Limb (tissue), 2 donors: ENCODE measurements around the gene PRR5L.
"Not testable (repeated sequence)": the region's sequence is repeated elsewhere in the genome, so short reads cannot be mapped to it uniquely, and the experiment has no call there.

Experiments
- DNase-seq, 2 donors: peaks; one replicate each; pipeline ENCODE4 v3.0.0-alpha.2; 2016; ENCODE audit errors: extremely low spot score in 2 of 2

Gene PRR5L

DNA sequence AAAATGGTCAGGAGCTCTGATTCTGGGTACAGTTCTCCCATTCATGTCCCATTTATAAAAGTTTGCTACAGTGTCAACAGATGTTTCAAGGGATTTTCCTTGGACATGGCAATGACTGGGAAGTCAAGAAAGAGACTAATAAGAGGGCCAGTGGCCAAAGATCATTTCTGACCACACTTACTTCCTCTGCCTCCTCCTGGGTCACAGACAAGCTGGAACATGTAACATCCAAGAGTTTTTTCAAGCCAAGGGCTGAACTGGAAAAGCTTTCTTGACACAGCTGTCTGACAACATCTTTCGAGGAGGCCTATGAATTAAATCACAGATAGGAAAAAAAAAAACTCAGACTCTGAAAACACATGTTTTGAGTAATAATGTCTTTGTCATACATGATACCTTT lies 15.6 kb upstream of the PRR5L start:
- no peak for DNase-seq

DNA sequence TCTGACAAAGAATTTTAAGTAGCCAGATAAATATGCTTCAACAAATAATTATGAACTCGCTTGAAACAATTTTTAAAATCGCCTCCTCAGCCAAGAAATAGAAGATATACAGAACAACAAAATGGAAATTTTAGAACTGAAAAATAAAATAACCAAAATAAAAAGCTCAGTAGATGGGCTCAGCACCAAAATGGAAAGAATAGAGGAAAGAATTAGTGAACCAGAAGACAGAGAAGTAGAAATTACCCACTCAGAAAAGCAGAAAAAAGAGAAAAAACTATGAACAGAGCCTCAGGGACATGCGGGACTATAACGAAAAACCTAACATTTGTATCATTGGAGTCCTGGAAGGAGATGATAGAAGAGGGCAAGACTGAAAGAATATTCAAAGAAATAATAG lies 14.2 kb upstream of the PRR5L start:
- no peak for DNase-seq

DNA sequence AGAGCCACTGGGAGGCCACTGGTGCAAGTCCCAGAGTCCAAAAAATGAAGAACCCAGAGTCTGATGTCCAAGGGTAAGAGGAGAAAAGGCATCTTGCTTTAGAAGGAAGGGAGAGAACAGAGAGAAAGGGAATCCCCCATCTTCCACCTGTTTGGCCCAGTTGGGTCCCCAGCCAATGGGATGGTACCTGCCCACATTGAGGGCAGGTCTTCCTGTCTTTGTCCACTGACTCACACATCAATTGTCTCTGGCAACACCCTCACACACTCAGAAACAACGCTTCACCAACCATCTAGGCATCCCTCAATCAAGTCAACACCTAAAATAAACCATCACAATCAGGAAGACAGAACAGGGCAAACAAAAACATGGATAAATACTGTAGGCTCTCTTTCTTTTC lies 13.2 kb upstream of the PRR5L start:
- DNase-seq: no peak

DNA sequence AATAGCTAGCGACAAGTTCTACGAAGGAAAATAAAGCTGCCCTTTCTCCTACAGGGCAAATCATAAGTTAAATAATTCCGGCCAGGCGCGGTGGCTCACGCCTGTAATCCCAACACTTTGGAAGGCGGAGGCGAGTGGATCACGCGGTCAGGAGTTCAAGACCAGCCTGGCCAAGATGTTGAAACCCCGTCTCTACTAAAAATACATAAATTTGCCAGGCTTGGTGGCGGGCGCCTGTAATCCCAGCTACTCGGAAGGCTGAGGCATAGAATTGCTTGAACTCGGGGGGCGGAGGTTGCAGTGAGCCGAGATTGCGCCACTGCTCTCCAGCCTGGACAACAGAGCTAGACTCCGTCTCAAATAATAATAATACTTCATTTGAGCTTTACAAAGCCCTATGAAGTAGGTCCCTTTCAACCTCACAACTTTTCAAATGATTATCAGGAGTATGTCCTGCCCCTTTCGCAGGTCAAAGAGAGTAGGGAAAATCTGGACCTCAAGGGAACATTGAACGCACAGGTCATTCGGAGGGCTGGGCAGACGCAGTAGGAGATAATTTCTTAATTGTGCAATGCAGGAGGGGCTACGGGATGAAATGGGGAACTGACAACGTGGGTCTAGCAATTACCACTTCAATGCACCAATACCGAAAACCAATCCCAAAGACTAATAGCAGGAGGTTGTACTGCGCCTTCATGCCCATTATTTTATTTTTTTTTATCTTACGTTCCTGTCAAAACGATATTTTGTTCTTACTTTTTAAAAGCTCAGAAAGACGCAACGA lies 7.5 kb upstream of the PRR5L start:
- DNase-seq: no peak

DNA sequence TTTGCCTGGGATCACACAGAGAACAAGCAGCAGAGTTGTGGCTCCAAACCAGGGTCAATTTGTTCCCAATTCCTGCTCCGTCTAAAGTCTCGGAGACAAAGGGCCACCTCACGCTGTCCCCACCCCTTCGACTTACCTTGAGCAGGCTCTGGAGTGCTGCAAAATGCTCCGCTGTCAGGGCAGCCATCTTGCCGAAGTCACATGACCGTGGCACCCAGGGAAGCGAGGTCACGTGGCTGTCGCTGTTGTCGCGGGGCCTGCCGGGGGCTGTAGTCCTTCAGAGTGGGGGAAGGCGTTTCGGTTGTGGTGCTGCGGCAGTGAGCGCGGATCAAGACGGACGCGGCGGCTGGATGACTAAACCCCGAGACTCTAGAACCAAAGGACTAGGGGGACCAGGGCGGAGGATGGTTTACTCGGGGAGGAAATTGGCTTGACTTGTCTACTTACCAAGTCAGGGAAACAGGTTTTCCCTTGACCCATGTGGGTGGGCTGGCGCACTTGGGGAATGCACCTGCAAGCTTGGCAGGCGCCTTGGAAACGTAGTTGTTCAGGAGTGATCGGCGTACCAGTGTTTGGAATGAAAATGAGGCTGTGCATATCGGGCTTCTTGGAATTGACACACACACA lies 6.7 kb upstream of the PRR5L start, which contains the start of gene COMMD9:
COMMD9 (minus strand) TSS at position 199 of the 627 bp plus-strand sequence; CDS start at position 187, 12 bp downstream.
- DNase-seq: peak; percentile 94

DNA sequence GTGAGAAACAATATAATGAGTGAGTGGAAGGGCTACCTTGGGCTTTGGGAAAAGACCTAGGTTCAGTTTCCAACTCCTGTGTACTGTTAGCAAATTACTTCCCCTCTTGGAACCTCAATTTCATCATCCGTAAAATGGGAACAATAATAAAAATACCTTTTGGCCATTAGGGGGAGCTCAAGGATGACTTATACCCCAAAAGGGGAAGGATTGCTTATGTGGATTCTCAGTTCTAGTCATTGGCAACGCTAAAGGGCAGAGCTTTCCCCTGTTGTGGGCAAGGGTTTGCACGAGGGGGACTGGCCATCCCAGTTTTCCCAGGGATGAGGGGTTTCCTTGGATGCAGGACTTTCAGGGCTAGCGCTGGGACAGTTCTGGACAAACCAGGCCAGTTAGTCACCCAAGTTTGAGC lies 3.8 kb upstream of the PRR5L start:
- DNase-seq: peak in 1 of 2 donors; percentile 8

DNA sequence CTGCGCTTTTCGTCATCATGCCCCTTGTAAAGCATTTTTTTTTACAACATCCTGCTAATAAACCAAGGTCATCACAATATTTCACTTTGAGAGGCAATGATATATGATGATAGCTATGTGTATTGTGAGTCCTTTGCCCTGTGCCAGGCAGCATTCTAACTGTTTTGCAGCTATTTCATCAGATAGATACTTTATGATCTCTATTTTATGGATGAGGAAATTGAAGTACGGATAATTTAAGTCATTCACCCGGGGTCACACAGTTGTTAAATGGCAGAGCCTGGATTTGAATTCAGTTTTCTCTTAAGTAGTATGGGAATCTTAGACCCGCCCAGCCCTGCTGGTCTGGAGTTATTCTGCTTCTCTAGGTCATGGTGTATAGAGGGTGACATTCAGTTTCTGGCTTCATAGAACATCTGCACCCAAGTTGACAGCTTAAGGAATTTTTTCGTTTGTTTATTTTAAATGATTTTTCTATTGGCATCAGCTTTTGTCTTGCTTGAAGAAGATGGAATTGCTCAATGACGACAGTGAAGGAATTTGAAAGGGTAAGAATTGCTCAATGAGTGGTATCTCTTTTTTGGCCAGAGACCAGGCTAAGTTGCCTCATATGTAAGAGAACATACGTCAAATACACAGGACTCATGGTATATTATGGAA lies 926 bp downstream of the PRR5L start:
- no peak for DNase-seq

DNA sequence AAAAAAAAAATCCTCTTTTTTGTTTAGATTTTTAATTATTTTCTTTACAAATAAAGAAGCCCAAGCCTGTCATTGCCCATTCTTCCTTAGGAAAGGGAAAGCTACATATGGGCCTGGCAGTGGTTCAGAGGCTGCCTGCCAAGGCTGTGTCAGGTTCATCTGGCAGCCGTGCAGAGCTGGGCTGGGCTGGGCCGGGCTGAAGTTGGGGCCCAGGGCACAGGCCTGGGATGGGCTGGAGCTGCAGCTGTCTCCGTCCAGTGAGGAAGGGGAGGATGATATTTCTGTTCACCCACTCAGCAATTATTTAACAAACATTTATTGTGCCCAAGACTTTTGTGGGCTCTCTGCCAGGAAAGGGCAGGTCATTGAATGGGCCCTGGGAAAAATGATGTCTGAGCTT lies 4.6 kb downstream of the PRR5L start:
- peak; percentile 68 to 75 for DNase-seq

GRCh38 chr11:36304351-36304750 lies 8.3 kb downstream of the PRR5L start:
- DNase-seq: no peak

GRCh38 chr11:36305047-36305446 lies 9.0 kb downstream of the PRR5L start:
- DNase-seq: no peak

DNA sequence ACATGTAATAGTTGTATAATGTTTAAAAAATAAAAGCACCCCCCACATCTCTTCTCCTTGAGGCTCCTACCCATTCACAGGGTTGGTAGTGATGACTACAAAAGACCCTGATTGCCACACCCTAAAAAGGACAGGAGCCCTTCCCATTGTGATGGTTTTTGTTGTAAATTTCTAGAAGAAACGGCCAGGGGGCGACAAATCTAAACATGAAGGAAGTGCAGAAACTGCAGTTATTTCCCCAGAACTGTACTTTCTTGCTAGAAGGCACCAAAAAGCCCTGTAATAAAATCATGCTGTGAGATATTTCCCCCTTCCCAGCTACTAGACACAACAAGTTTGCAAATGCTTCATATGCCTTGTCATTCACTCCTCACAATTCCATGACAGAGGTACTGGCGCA lies 10.8 kb downstream of the PRR5L start:
- DNase-seq: no peak

GRCh38 chr11:36308577-36308976 lies 12.5 kb downstream of the PRR5L start:
- DNase-seq: no peak

DNA sequence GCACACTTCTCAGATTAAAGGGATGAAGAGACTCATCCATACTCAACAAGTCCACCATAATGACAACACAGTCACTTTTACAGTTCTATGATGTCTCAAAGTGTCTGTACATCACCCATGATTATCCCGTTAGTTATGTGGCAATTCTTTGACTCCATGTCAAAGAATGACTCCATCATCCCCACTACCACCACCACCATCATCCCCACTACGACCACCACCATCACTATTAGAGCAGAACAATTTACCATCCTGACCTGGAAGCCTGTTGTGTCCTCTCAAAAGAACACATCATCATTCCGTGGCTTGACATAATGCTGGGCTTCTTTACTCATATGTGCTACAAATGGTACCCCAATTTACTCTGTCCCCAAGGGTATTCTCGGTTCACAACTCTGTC lies 13.7 kb downstream of the PRR5L start:
- no peak for DNase-seq

DNA sequence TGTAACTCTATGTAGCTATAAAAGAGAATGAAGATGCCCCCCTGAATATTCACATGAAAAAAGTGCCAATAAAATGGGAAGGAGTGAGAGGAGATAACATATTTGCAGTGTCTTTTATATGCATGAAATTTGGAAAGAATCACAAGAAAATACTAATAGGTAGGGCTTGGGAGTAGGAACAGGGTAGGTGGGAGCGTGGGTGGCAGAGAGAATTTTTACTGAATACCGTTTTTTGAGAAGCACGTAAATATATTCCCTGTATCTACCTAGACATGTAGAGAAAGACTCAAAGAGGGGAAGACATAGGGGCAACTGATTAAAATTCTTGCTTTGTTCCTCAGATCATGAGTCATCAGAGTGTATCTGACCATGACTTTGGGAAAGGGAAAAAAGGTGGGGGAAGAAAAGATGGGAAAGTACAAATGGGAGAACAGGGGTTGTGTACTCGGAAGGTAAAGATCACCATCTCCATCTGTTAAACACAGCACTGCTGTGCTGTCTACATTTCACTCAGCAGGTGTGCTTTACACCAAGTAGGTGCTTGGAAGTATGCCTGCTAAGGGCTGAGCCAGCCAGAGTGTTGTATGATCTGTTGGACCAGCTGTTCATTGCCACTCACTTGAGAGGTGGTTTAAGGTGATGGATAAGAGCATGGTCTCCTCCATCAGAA lies 16.0 kb downstream of the PRR5L start:
- no peak for DNase-seq

DNA sequence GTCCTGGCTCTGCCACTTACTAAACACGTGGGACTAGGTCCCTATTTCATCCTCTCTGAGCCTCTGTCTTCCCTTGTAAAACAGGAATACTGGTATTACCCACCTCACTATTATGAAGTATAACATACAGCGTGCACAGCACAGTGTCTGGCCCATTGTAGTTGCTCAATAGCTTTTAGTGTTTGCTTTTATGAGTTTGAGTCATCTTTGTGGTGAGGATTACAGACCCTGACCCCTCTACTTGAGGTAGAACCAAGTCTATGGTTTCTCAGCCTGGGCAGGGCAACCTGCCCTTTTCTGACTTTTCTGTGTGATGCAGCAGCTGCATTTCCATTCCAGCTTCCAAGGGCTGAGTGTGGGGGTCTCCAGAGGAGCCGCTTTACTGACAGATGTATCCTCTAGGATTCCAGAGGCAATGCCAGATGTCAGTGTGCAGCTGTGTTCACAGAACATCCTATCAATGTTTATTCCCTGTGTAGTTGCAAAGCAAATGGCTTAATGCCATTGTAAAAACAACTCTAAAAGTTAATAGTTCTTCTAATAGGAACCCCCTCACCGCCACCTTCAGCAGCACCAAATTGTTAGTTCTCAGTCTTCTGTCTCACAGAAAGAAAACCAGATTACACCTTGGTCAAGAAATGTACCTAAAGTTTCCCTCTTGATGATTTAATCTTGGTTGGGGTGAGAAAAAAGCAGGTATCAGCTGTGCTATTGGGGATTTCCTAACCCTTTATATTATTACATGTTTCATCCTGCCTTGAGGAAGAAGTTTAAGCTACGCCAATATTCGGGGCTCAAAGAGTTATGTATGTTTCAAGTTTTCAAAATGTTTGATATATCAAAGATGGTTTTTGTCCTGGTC lies 16.8 kb downstream of the PRR5L start:
- peak; percentile 30 to 57 for DNase-seq

DNA sequence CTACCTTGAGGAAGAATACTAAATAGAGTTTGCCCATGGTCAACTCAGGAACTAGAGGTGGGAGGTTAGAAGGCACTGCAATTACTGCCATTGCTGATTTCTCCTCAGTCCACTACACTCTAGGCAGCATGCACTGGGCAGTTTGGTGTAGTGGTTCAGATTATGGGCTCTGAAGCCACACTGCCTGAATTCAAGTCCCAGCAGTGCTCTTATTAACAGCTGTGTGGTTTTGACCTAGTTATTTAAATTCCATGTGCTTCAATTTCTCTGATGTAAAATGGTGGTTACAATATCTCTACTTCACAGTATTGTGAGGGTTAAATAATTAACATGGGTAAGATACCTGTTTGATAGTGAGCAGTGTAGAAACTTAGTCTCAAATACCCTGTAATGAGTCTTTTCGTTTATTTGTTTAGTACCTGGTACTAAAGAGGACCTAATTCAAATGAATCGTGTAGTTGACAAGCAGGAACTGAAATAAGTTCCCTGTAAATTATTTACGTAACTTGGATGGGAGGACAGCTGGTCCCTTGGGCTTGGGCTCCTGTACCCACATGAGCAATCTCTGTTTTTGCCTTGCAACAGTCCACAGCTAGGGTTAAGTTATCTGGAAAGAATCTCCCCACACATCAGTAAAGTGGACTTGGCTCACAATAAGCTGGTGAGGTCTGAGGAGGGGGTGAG lies 17.8 kb downstream of the PRR5L start:
- no peak for DNase-seq

DNA sequence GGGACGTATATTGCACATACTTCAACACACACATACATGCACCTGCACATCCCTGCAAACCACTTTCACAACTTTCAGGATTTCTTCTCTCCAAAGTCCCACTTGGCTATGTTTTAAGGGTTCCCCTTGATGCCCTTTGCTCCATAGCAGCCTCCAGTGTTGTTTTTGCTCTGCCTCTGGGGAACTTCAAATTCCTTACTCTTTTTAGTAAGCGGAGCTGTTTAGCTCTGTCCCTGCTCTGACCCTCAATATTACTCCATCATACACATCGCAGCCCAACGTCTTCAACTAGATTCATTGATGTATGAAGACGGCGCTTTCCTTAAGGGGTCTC lies 18.3 kb downstream of the PRR5L start:
- no peak for DNase-seq

DNA sequence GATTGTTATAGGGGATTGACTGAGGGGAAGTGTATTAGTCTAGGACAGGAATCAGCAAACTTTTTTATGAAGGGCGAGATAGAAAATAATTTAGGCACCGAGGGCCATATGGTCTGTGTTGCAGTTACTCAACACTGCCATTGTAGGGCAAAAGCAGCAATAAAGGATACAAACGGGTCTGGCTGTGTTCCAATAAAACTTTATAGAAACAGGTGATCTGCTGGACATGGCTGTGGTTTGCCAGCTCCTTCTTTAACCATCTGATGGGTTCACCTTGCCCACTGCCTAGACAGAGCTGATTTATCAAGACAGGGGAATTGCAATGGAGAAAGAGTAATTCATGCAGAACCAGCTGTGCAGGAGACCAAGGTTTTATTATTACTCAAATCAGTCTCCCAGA lies 20.0 kb downstream of the PRR5L start:
- no peak for DNase-seq

- no peak for DNase-seq
Measured at GRCh38 chr11:36317992-36318391, 21.9 kb downstream of the PRR5L start.

- DNase-seq: not testable (repeated sequence)
Measured at GRCh38 chr11:36324956-36325355, 28.9 kb downstream of the PRR5L start.

DNA sequence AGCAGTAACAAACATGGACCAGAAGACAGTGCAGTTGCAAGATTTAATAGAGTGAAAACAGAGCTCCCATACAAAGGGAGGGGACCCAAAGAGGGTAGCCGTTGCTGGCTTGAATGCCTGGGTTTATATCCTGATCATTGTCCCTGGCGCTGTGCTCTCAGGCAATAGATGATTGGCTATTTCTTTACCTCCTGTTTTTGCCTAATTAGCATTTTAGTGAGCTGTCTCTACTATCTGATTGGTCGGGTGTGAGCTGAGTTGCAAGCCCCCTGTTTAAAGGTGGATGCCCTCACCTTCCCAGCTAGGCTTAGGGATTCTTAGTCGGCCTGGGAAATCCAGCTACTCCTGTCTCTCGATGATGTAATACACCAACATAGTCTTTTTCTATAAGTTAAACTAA lies 29.3 kb downstream of the PRR5L start:
- DNase-seq: not testable (repeated sequence)
